ENCODE results near the gene JMJD7.

- no peak for TF ChIP-seq CTCF (IDR thresholded peaks at IDR 0.05)
- no peak for TF ChIP-seq POLR2A (IDR thresholded peaks at IDR 0.05)
These were observed 38.7 kb upstream of the JMJD7 start for GRCh38 chr15:41789236-41789635.
